PC-9 (cell line): Measurements from ENCODE around the gene KRTAP5-6. TPM values are rescaled to one million over a fixed set of nuclear protein-coding genes. Genes with fewer than 3 reads are reported as not detected.

Experiments used
- Bru-seq: library from RNA; stranded (reverse); fragments of 400-500 nt; gene quantifications from one replicate; lab custom pipeline; 2021; lab: Mats Ljungman, UMichigan
- BruChase-seq, 2 experiments: library from RNA; stranded (reverse); fragments of 400-500 nt; gene quantifications; one replicate each; lab custom pipeline; 2021; lab: Mats Ljungman, UMichigan
- BruUV-seq: library from RNA; stranded (reverse); fragments of 400-500 nt; replicated peaks from 2 replicates; lab custom pipeline; 2021; lab: Mats Ljungman, UMichigan
- CTCF ChIA-PET: fragments of 300-600 bp; sonication (Branson Sonifier 250); formaldehyde crosslinking; loops from one replicate; lab custom pipeline; 2022; ENCODE audit warnings: antibody characterized with exemption; lab: Charles Lee
- POLR2A ChIA-PET: fragments of 300-600 bp; sonication (Branson Sonifier 250); formaldehyde crosslinking; loops from one replicate; lab custom pipeline; 2022; ENCODE audit warnings: antibody characterized with exemption; ENCODE audit not compliant: unreplicated experiment; lab: Charles Lee
- DNase-seq, 2 experiments: peaks; one replicate each; pipeline versions ENCODE4 v3.0.0 to v3.0.0-alpha.2; 2015 to 2022; ENCODE audit warnings: mixed read lengths in 1 of 2
- H2AFZ ChIP-seq: fragments of 200-600 bp; sonication (generic); 2 replicates; pipeline ENCODE4 v1.8.1; 2017; ENCODE audit warnings: antibody characterized with exemption
- H3F3A ChIP-seq: fragments of 200-600 bp; sonication (generic); 2 replicates; pipeline ENCODE4 v1.8.1; 2017; ENCODE audit warnings: antibody characterized with exemption, mild to moderate bottlenecking, low read depth; ENCODE audit not compliant: insufficient read depth
- H3K27ac ChIP-seq: fragments of 200-600 bp; sonication (generic); 2 replicates; pipeline ENCODE4 v1.6.1; 2016; ENCODE audit warnings: mixed run types
- H3K27me3 ChIP-seq: fragments of 200-600 bp; sonication (generic); 2 replicates; pipeline ENCODE4 v1.6.1; 2016; ENCODE audit warnings: low read depth, mixed run types; ENCODE audit not compliant: insufficient read depth
- H3K36me3 ChIP-seq: fragments of 200-600 bp; sonication (generic); 2 replicates; pipeline ENCODE4 v1.6.1; 2016; ENCODE audit warnings: low read depth, mixed run types
- H3K4me1 ChIP-seq: fragments of 200-600 bp; sonication (generic); replicated peaks from 2 replicates; pipeline ENCODE4 v1.6.1; 2016; ENCODE audit warnings: mixed run types; ENCODE audit not compliant: insufficient read depth
- H3K4me2 ChIP-seq: fragments of 200-600 bp; sonication (generic); 2 replicates; pipeline ENCODE4 v1.6.1; 2017; ENCODE audit warnings: mixed run types
- H3K4me3 ChIP-seq: fragments of 200-600 bp; sonication (generic); 2 replicates; pipeline ENCODE4 v1.6.1; 2016; ENCODE audit warnings: mixed run types
- H3K79me2 ChIP-seq: fragments of 200-600 bp; sonication (generic); 2 replicates; pipeline ENCODE4 v1.6.1; 2017; ENCODE audit warnings: low read depth, mixed run types
- H3K9me2 ChIP-seq: fragments of 200-600 bp; sonication (generic); 2 replicates; pipeline ENCODE4 v1.8.1; 2017; ENCODE audit warnings: mild to moderate bottlenecking; ENCODE audit not compliant: insufficient read depth
- H3K9me3 ChIP-seq: fragments of 200-600 bp; sonication (generic); 2 replicates; pipeline ENCODE4 v1.8.1; 2016; ENCODE audit warnings: low read depth; ENCODE audit not compliant: insufficient read depth
- H4K20me1 ChIP-seq: fragments of 200-600 bp; sonication (generic); 2 replicates; pipeline ENCODE4 v1.8.1; 2017; ENCODE audit not compliant: insufficient read depth
- CTCF ChIP-seq: fragments of 200-600 bp; sonication (generic); conservative IDR thresholded peaks from 2 replicates; pipeline ENCODE4 v1.6.1; 2017; ENCODE audit warnings: mixed run types, antibody characterized with exemption, mild to moderate bottlenecking, moderate library complexity
- EZH2 ChIP-seq: fragments of 200-600 bp; sonication (generic); IDR thresholded peaks from 2 replicates; pipeline ENCODE4 v1.8.0; 2017; ENCODE audit warnings: antibody characterized with exemption, low read depth
- intact Hi-C: fragments of 100-400 bp; cut with micrococcal nuclease; formaldehyde crosslinking; loops from one replicate; pipeline ENCODE4 v1.10.0; 2022; ENCODE audit not compliant: unreplicated experiment
- long read RNA-seq: library from polyadenylated mRNA; stranded (forward); transcript quantifications from one replicate; pipeline ENCODE4 v2.0.0, GENCODE V29; 2022
- total RNA-seq: library from RNA; stranded (reverse); gene quantifications from 2 replicates; pipeline ENCODE4 v1.2.3, GENCODE V29; 2021

The KRTAP5-6 gene
- total RNA-seq = not detected in 2 replicates
- percentile 17 among the genes with signal in this experiment for Bru-seq, nascent RNA
- not detected for BruChase-seq, experiment 1, labeled RNA remaining after a 2-hour chase
- BruChase-seq, experiment 2, labeled RNA remaining after a 6-hour chase = not detected
- long read RNA-seq = 0 reads

GRCh38 chr11:1696608-1697570, at the start of gene KRTAP5-6:
KRTAP5-6 (plus strand) TSS chr11:1697195; CDS start chr11:1697246, 51 bp downstream.
- Histone ChIP-seq H3K4me1 (peaks cover 11% of the 10 kb centered on the region), H4K20me1 (no peaks in the 10 kb centered on the region), H3K9me2 (no peaks in the 10 kb centered on the region), H3K27ac (no peak within 1 kb of the TSS), H3K9me3 (no peaks in the 10 kb centered on the region), H3K36me3 (no peaks in the 10 kb centered on the region), H3K4me3 (no peak within 1 kb of the TSS), H3K27me3 (no peaks in the 10 kb centered on the region), H3K4me2 (no peak within 1 kb of the TSS), H2AFZ (no peak within 1 kb of the TSS), H3K79me2 (no peaks in the 10 kb centered on the region), H3F3A (no peaks in the 10 kb centered on the region)
- CTCF ChIA-PET = interaction anchor here (0.6 kb wide), 2 partner anchors 134 to 151 kb away, joined by 4 to 5 read pairs; no protein-coding TSS in a partner anchor
- BruUV-seq = no TSS peak
- no peak for TF ChIP-seq CTCF
- TF ChIP-seq EZH2 = no peak
- POLR2A ChIA-PET = no interaction called here
- intact Hi-C loops = no loop called here
- DNase-seq = no peak

GRCh38 chr11:1647901-1648652, 48.9 kb upstream of the KRTAP5-6 start:
- CTCF ChIA-PET = no interaction called here
- POLR2A ChIA-PET = no interaction called here

More at GRCh38 chr11:1647901-1648652, 48.9 kb upstream of the KRTAP5-6 start:
- Histone ChIP-seq H3K27ac (no peak overlapping the region), H3K9me3 (no peaks in the 10 kb centered on the region), H3K4me3 (no peak overlapping the region), H3K36me3 (no peaks in the 10 kb centered on the region), H3K79me2 (no peaks in the 10 kb centered on the region), H3K27me3 (peaks cover 37% of the 10 kb centered on the region), H3K9me2 (no peaks in the 10 kb centered on the region), H3K4me2 (no peak overlapping the region), H4K20me1 (no peaks in the 10 kb centered on the region), H2AFZ (no peak overlapping the region), H3K4me1 (no peaks in the 10 kb centered on the region), H3F3A (no peaks in the 10 kb centered on the region)
- no peak for DNase-seq
- no TSS peak for BruUV-seq
- no peak for TF ChIP-seq CTCF
- intact Hi-C loops = no loop called here
